ENCODE results near the gene ZNF679.

Gene ZNF679

GRCh38 chr7:64307254-64308015, 79.2 kb downstream of the ZNF679 start (continued):
- no peak for TF ChIP-seq ZNF473 (tag by site-specific recombination; IDR thresholded peaks at IDR 0.05)
- no peak for TF ChIP-seq ZNF555 (tag by site-specific recombination; conservative IDR thresholded peaks at IDR 0.05)
- TF ChIP-seq ZNF19 (tag by site-specific recombination; IDR thresholded peaks at IDR 0.05; ENCODE audit: low read depth) = no peak
- TF ChIP-seq BCL11A (tag by site-specific recombination; IDR thresholded peaks at IDR 0.05; ENCODE audit: low read depth) = no peak
- no peak for TF ChIP-seq ZNF843 (tag by site-specific recombination; IDR thresholded peaks at IDR 0.05)
- no peak for TF ChIP-seq TSHZ1 (tag by site-specific recombination; IDR thresholded peaks at IDR 0.05; ENCODE audit: borderline replicate concordance)
- no peak for TF ChIP-seq ZNF530 (tag by site-specific recombination; IDR thresholded peaks at IDR 0.05; ENCODE audit: low read depth)
- peak; percentile 83 for TF ChIP-seq PRDM10 (tag by site-specific recombination; IDR thresholded peaks at IDR 0.05)
- no peak for TF ChIP-seq ZBTB10 (tag by site-specific recombination; IDR thresholded peaks at IDR 0.05)
- no peak for TF ChIP-seq ZNF529 (tag by site-specific recombination; IDR thresholded peaks at IDR 0.05; ENCODE audit: insufficient replicate concordance)
- no peak for TF ChIP-seq ZNF747 (tag by site-specific recombination; IDR thresholded peaks at IDR 0.05)
- TF ChIP-seq ZNF704 (tag by site-specific recombination; IDR thresholded peaks at IDR 0.05) = no peak
- no peak for TF ChIP-seq ZNF157 (tag by site-specific recombination; IDR thresholded peaks at IDR 0.05)
- TF ChIP-seq ZNF510 (tag by site-specific recombination; IDR thresholded peaks at IDR 0.05; ENCODE audit: insufficient replicate concordance) = no peak
- no peak for TF ChIP-seq RBAK (tag by site-specific recombination; IDR thresholded peaks at IDR 0.05)
- no peak for TF ChIP-seq ZNF777 (tag by site-specific recombination; IDR thresholded peaks at IDR 0.05; ENCODE audit: borderline replicate concordance)
- no peak for TF ChIP-seq ZFP69B (tag by site-specific recombination; IDR thresholded peaks at IDR 0.05)
- no peak for TF ChIP-seq ZNF580 (tag by site-specific recombination; IDR thresholded peaks at IDR 0.05)
- TF ChIP-seq ZNF404 (tag by site-specific recombination; IDR thresholded peaks at IDR 0.05) = no peak
- peak; percentile 40; the same call in 1 of the 2 replicates for TF ChIP-seq ZNF692 (tag by site-specific recombination; IDR thresholded peaks at IDR 0.05)
- no peak for TF ChIP-seq ZNF140 (tag by site-specific recombination; IDR thresholded peaks at IDR 0.05)
- no peak for TF ChIP-seq ZNF155 (tag by site-specific recombination; IDR thresholded peaks at IDR 0.05)
- no peak for TF ChIP-seq KLF10 (tag by site-specific recombination; IDR thresholded peaks at IDR 0.05)
- TF ChIP-seq ZNF626 (tag by site-specific recombination; IDR thresholded peaks at IDR 0.05) = no peak
- TF ChIP-seq YY1 (tag by site-specific recombination; IDR thresholded peaks at IDR 0.05) = peak; percentile 49; the same call in 1 of the 2 replicates
- no peak for TF ChIP-seq ZNF558 (tag by site-specific recombination; IDR thresholded peaks at IDR 0.05)
- TF ChIP-seq ZNF202 (tag by site-specific recombination; IDR thresholded peaks at IDR 0.05; ENCODE audit: borderline replicate concordance) = no peak
